OCI-LY1 (cell line): ENCODE results near the gene GTF3C5.
"Not testable (repeated sequence)": the region's sequence is repeated elsewhere in the genome, so short reads cannot be mapped to it uniquely, and the experiment has no call there.

ENCODE experiments used
- CTCF ChIP-seq: fragments of 200-600 bp; sonication (generic), shearing (Covaris generic); IDR thresholded peaks from 2 replicates; pipeline ENCODE4 v1.5.1; 2017; ENCODE audit warnings: mild to moderate bottlenecking, antibody characterized with exemption, low read length, moderate library complexity, mixed read lengths
- EZH2 ChIP-seq: fragments of 200-600 bp; sonication (generic), shearing (Covaris generic); IDR thresholded peaks from 2 replicates; pipeline ENCODE4 v1.8.0; 2017; ENCODE audit warnings: borderline replicate concordance, mixed run types, mild to moderate bottlenecking, antibody characterized with exemption, low read length, moderate library complexity, mixed read lengths

- not testable (repeated sequence) for TF ChIP-seq CTCF, EZH2
Measured at GRCh38 chr9:133072210-133072609, 41.4 kb downstream of the GTF3C5 start.
